NCI-H510A (cell line): ENCODE data around the gene CCDC92.

Source experiments
- DNase-seq: peaks from one replicate; lab custom pipeline; 2025; lab: John Stamatoyannopoulos, UW

CCDC92 gene

DNA sequence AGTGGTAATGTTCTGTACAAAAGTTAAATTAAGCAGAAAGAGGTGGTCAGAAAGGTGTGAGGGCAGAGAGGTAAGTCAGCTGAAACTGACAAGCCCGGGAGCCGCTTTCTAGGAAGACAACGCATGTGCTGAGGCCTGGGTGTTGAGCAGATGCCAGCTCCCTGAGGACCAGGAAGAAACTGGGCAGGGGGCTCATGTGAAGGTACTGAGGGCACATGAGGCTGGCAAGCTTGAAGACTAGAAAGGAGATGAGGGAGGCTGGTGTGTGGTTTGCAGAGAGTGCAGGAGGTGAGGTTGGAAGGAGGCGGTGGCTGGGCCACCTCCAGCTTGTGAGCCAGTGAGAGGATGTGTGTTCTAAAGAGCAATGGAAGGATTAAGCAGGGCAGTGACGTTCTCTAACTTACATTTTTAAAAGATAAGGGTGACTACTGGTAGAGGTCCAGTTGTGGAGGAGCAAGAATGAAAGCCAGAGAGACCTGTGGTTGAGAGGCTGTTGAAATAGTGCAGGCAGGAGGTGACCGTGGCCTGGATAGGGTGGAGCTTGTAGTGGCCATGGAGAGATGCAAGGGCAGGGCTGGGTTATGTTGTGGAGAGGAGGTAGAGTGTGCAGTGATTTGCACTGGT lies 29.5 kb upstream of the CCDC92 start:
- DNase-seq, result no peak

DNA sequence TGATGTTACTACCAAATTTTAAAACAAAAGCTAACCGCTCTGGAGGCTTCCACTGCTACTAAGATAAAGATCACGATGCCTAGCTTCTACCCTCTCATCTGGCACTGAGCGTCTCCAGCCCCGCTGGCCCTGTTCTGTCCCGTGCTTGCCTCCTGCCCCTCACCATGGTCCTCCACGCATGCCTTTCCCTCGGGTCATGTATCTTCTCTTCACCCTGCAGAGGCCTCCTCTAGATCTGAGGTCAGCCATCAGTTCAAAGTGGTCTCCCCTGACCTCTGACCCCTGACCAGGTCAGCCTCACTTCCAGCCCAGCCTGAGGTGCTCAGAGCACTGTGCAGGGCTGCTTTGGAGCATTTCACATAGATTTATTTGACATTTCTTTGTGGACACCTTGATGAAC lies 28.7 kb upstream of the CCDC92 start:
- DNase-seq, result no peak

DNA sequence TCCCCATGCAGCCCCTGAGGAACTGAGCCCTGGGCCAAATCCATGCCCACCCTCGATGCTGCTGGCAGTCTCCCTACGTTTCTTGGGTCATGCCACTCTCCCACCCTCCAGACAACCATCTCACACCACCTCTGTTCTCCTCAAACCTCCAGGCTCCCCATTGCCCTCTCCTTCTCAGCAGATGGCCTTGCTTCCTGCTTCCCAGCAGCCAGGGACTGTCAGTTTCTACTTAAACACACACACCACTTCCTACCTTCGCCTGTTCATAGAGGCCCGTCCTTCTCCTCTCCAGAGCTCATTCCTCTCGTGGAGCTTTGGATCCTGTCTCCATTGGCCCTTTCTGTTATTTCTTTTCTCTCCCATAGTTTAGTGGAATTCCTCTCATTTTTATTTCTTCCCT lies 27.5 kb upstream of the CCDC92 start:
- no peak for DNase-seq

DNA sequence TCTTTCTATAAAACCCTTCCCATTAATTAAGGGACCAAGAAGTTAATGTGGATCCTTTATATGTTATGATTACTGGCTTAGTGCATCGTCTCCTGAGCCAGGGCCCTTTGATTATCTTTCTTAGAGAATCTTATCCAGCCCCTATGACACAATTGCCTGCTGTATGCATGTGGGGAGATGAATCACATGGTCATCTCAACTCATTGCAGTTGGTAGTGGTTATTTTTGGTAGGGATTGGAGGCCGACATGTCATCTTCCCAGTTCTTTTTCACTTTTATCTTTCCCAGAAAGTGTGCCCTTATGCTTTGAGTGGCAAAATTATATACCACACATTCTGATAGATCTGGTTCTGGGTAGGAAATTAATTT lies 26.3 kb upstream of the CCDC92 start:
- DNase-seq, result no peak

DNA sequence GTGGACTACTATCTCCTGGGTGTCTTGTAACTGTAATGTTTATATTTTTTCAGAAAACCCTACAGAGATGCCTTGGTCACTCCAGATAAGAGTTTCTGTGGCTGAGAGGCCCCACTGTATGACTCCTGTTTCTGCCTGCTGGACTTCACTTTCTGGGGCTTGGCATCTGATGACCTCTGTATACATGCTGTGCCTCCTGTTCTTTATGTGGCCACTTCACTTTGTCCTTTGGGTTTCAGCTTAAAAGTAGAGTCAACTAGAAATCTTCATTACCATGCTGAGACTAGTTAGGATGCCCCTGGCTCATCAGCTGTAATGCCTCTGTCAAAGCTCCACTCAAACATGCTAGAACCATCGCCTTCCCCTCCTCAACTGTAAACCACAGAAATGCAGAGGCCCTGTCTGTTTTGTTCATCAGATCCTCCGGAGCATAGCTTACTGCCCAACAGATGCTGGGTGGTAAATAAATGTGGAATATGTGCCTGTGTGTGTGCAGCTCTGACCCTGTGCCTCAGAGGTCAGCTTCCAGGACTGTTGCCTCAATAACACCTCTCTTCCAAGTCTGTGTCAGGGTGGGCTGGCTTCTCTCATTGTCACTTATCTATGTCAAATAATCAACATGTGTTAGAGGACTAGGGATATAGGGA lies 25.8 kb upstream of the CCDC92 start:
- DNase-seq, result no peak

DNA sequence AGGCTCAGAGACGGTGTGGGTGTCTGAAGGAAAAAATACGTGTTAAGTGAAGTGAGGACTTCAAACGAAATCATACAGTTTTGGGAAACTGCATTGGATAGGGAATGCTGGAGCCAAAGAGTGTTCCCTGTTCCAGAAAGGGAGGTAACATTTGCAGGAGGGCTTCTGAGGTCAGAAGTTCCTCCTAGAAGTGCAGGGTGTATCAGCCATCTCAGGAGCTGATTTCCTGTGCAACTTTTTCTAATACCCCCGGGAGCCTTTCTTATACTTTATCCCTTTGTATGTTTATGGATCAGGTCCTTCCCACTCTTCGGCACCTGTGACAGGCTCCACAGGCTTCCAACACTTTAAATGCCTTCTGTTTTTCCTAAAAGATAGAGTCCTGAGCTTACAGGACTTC lies 25.3 kb upstream of the CCDC92 start:
- no peak for DNase-seq

DNA sequence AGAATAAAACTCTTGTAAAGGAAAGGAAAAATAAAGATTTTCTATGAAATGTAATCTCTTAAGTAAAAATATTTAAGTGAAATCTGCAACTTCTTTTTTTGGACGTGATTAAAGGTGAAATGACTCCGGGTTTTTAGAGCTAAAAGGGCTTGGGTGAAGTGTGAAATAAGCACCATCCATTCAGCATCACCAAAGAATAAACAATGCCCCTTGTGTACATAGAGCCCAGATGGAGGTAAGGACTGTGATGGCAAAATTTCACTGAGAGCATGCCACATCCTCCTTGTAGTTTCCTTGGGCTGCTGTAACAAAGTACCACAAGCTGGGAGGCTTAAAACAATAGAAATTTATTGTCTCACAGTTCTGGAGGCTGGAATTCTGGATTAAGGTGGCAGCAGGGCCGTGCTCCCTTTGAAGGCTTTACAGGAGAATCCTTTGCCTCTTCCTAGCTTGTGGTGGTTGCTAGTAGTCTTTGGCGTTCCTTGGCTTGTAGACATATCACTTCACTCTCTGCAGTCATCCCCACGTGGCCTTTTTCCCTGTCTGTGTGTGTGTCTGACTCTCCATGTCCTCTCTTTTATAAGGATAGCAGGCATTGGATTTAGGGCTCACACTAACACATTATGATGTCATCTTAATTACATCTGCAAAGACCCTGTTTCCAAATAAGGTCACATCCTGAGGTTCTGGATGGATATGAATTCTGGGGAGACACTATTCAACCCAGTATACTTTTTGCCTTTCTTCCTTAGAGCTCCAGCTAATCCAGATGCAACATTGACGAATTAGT lies 24.6 kb upstream of the CCDC92 start:
- no peak for DNase-seq

DNA sequence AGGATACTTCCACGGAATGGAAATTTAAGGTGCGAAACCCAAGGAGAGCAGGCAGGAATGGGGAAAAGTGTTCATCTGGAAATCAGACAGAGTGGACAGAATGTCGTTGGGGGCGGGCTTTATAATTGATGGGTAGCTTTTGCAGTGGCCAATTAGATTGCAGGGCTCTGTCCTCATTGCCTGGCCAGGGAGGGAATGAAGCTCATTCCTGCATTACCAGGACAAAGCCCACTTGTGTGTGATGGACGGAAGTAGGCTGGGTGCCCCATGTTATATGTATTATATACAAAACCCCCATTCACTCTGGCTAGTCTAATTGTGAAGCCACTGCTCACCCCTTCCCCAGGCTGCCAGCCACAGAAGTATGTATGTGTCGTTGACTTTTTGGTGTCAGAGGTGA lies 23.9 kb upstream of the CCDC92 start:
- no peak for DNase-seq

DNA sequence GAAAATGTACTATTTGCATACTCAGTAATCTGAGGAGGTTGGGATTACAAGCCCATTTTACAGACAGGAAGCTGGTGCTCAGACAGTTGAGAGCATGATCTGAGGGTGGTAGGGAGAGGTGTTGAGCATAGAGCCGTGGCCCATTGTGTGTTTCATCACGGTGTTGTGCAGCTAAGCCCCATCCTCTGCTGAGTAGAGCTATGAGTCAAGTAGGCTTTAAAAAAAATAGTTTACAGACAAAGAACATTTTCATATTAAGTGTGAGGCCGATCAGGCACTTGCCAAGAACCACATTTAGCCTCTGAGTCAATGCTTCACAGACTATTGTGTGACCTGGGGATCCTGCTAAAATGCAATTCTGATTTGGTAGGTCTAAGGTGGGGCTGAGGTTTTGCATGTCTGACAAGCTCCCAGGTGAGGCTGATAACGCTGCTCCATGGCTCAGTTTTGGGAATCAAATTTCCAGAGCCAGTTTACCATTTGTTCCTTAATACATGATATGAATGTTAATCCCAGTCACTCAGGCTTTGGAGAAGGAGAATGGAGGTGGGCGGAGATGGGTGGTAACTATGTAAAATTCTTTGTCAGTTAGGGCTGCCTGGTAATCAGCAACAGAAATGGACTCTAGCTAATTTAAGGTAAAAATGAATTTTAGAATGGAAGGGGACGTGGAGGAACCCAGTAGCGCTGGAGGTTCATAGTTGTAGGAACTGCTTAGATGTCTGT lies 22.6 kb upstream of the CCDC92 start:
- no peak for DNase-seq

DNA sequence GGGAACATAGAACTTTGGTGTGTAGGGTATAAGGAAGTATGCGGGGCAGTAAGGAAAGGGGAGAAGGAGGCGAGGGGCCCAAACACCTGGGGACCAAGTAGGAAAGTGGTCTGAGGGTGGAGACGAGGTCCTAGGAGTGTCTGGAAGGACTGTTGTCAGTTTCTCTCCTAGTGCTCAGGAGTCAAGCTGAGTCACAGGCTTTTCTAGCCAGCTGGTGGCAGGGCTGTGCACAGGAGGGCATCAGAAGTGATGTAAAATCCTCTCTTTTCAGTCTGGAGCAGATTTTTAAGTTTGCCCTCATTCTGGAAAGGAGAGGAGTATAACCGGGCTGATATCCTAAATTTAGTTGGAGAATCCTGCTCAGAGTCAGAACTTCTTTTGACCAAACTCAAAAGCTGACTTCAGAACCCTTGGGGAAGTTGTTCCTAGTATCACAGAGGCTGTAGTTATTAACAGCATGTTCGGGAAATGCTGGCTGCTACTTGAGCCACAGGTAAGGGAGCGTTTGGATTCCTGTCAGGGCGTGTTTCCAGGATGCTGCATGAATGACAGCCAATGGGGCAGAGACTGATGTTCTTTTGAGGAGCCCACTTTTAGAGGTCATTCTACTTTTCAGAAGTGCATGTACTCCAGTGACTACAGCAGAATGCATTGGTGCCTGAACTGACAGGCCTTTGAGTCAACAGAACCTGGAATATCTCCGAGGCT lies 19.6 kb upstream of the CCDC92 start:
- no peak for DNase-seq

DNA sequence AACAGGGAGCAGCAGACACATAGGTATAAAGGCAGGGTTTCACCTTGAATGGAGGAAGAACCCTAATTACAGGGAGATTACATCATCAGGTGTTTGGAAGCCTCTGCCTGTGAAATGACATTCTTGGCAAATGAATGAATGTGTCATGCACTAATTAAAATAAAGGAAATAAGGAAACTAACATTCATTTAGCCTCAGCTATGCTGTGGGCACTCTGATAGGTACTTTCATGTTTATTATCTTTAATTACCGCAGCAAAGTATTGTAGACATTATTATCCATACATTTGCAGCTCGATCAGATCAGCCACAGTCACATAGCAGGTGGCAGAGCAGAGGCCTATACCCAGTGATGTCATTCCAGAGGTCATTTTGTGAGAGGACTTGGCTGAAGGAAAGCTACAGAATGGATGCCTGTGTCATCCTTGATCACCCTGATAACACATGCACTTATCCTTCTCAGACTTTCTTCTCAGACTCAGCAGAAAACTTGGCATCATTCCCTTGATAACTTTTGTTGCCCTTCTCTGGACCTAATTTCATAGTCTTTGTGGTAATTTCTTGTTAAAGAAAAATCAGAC lies 18.8 kb upstream of the CCDC92 start:
- DNase-seq, result no peak

DNA sequence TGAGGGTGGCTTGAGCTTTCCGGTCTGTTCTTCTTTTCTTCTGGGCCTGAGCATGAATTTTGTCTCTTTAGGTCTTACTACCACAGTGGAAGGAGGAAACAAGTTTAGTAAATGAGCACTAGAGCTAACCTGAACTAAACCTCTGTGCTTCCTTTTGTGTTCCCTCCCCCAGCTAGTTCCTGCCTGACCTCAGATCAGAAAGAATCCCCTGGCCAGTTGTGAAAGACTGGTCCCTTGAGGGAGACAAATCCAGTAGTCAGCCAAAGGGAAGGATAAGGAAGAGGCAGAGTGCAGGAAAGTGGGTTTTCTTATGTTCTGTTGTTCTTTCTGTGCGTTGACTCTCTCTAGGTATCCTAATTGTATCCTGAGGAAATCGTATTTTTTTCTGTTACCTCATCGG lies 17.9 kb upstream of the CCDC92 start:
- no peak for DNase-seq

DNA sequence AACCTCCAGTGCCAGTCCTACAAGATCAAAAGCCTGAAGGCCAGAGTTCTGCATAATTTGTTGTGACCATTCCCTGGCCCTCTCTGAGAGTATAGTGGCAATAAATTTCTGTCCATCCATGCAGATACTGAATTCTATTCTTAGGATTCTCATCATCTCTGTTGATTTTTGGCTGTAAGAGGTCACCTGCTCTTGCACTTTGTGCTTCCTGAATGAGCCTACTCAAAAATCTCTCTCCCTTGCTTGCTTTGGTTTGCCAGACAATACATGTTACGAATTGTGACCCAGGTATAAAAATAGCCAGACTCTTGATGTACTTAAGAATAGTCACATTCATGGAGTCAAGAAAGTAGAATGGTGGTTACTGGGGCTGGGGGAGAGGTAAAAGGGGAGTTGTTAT lies 17.1 kb upstream of the CCDC92 start:
- no peak for DNase-seq

DNA sequence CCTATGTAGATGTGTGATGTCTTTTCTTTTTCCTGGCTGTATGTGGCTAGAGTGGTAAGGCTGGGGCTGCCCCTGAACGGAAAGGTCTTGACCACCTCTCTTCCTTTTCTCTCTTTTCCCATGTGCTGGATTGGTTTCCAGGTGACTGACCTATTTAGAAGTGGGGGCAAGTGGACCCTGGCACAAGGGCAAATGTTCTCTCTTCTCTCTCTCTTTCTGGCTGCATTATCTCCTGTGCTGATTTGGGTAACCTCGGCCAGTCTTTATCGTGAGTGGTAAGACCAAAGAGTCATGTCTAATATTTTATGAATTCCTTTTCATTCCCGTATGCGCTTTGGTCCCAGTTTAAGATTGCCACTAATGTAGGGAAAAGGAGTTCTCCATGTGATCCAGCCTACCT lies 16.5 kb upstream of the CCDC92 start:
- DNase-seq, result no peak

DNA sequence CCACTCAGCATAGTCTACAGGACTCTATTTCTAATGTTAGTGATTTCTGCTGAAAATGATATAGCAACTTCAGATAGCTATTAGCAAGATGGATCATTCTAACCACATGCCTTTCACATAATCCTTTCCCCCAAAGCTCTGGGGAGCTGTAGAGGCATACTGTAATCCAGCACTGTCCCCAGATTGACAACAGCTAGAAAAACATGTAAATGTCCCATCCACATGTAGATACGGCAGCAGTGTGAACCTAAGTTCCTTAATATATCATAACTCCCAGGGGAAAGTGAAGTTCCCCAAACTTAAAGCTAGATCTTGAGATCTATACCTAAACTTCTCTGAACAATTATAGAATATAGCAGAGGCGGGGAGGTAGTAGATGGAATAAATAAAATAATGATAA lies 14.4 kb upstream of the CCDC92 start:
- DNase-seq, result no peak

DNA sequence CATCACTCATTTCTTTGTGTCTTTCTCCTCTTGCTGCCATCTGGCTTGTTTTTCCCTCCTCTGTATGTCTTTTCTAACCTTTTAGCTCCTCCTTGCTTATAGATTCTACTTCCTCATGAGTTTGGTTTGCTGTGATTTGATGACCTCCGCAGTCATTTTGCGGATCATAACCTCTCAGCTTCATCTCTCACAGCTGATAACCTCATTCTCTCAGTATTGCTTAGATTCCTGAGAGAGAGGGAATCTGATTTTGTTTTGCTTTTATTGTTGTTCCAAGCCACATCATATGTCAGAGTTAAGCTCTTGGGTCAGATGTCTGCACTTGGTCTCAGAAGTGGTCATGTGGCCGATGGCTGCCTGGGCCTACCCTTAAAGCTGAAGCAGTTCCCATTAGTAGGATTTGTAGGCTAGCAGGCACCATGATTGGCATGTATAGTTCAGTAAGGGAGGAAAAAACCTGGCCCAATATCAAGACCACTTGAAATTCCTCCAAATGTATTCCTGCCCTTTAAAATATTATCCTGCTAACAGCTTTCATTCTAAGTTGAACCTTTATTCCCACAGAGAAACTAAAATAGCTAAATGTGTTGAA lies 13.8 kb upstream of the CCDC92 start:
- no peak for DNase-seq

DNA sequence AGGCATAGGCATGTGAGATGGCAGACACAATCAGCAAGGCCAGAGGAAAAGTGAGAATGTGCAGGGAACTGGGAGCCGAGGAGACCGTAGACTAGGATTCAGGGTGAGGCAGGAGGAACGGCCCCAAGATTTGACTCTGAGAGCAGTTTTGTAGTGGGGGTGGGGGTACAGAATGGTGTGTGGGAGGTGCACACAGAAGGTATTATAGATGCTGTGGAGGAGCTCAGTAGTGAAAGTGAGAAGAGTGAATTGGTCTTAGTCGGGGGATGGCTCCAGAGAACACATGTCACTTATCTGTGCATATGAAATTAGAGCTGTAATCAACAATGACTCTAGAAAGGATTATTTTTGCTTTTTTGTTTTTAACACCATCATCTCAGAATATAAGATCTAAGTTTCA lies 12.3 kb upstream of the CCDC92 start:
- DNase-seq, result no peak

DNA sequence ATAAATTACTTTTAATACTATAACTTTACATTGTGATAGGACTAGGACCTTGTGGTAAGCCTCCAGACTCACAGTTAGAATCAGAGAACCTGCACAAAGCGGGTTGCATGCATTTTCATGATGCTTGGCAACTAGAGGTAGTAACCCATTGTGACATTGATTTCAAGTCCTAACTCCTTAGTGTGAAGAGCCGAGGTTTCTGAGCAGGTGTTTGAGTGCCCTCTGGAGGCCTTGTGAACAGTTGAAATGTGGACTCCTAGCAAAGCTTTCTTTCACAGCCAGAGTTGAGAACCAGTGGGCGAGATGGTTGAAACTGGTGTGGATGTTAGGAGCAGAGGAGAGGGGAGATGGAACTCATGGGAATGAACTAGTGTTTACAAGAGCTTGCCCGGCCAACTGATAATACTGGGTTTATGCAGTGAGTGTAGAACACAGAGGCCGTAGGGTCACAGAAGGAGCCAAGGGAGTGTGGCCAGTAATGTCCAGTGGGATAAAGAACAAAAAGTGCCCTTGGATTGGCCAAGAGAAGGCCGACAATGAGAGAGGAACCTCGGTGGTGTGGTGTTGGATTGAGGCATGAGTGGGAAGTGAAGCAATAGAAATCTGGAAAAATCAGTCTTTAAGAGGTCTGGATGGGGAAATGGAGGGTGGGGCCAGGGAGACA lies 11.3 kb upstream of the CCDC92 start:
- DNase-seq, result peak; percentile 35

DNA sequence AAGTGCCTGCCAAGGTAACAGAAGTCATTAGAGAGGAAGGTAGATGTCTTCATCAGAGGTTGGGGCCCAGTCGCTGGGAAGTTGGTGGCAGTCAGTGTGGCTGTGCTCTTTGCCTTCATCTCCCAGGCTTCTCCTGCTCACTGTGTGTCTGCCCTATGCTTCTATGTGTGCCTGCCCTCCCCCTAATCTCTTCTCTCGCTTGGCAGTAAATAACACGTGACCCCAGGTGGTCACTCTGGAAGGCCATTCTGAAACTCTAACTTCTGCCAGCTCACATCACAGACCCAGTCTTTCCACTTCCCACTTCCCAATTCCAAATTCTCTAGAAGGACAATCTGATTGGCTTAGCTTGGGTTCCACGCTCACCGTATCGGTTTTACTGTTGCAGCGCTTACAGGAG lies 9.6 kb upstream of the CCDC92 start:
- no peak for DNase-seq

DNA sequence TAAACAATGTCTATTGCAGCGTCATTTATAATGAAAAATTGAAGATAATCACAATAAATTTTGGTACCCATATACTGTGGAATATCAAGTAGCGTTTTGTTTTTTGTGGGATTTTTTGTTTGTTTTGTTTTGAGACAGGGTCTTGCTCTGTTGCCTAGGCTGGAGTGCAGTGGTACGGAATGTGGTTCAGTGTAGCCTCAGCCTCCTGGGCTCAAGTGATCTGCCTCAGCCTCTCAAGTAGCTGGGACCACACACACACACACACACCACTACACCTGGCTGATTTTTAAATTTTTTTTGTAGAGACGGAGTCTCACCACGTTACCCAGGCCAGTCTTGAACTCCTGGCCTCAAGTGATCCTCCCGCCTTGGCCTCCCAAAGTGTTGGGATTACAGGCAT lies 6.9 kb upstream of the CCDC92 start:
- DNase-seq, result no peak

DNA sequence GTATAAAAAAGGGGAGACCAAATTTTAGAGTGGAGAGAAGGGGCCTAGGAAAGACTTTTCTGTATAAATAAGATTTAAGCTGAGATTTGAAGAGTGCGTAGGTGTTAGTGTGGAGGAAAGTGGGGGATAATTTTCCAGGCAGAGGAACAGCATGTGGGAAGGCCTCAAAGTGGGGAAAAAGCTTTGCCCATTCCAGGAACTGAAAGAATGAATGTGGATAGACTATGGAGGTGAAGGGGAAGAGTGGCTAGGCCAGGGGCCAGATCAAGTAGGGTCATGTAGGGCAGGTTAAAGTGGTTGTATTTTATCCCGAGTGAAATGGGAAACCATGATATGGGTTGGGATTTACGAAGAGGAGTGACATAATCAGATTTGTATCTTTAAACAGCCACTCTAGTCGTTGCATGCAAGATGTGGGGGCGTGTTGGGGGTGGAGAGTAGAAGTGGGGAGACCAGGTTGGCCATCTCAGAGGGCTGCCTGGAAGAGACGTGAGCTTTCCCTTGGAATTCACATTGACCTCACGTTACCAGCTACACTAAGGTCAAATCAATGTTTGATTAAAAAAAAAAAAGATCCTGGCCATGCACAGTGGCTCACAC lies 3.7 kb upstream of the CCDC92 start:
- DNase-seq, result no peak
